22Rv1 (cell line): ENCODE results near the gene TP53TG5.

Experiments used
- CTCF ChIP-seq: fragments of 450-650 bp; IDR thresholded peaks from 2 replicates; pipeline ENCODE4 v1.5.1; 2017; ENCODE audit warnings: mild to moderate bottlenecking
- ZFX ChIP-seq: fragments of 450-650 bp; IDR thresholded peaks from 2 replicates; pipeline ENCODE4 v1.6.1; 2017; ENCODE audit warnings: antibody characterized with exemption, borderline replicate concordance

GRCh38 chr20:45358282-45359068, 19.6 kb downstream of the TP53TG5 start:
- TF ChIP-seq CTCF (no peak), ZFX (no peak)
